K562 (cell line): Measurements from ENCODE around the gene NUP210. TPM values are rescaled to one million over a fixed set of nuclear protein-coding genes. Genes with fewer than 3 reads are reported as not detected.

Source experiments
- ATAC-seq: fragments of 200-7000 bp; cut with Tn5 transposase; 3 replicates; pipeline ENCODE4 v1.9.1; 2020; ENCODE audit warnings: moderate library complexity
- BruUV-seq: library from RNA; stranded (reverse); fragments of 400-500 nt; replicated peaks from 2 replicates; lab custom pipeline; 2021; lab: Mats Ljungman, UMichigan
- CTCF ChIA-PET: fragments of 300-600 bp; formaldehyde crosslinking; extraction: SDS; loops from one replicate; lab custom pipeline; 2021; ENCODE audit warnings: low intra/inter-chr PET ratio; lab: Yijun Ruan, JAX
- POLR2A ChIA-PET: fragments of 300-600, 350-650 bp; sonication (Branson Sonifier 250); formaldehyde crosslinking; extraction: SDS; loops from one replicate; lab custom pipeline; 2021; ENCODE audit warnings: antibody characterized with exemption, inconsistent platforms; lab: Yijun Ruan, JAX
- DNase-seq, 4 experiments: peaks; one replicate each; pipeline versions ENCODE4 v3.0.0 to v3.0.0-alpha.2; 2011 to 2018; ENCODE audit warnings: low spot score in 3 of 4, mixed read lengths in 3 of 4; ENCODE audit errors: extremely low read depth in 1 of 4
- FAIRE-seq: peaks from 2 replicates; lab custom pipeline; 2011; peaks lifted over from hg19 to GRCh38; lab: Jason Lieb, UNC
- H2AFZ ChIP-seq: 2 replicates; pipeline ENCODE4 v1.6.0; 2011; ENCODE audit warnings: low read depth, low read length, control low read depth, inconsistent platforms
- H3K27ac ChIP-seq: fragments of 200-600 bp; 3 replicates; pipeline ENCODE4 v1.8.0; 2011; ENCODE audit warnings: low read depth, mild to moderate bottlenecking, control low read depth, inconsistent platforms, low read length, moderate library complexity, mixed read lengths; ENCODE audit errors: extremely low read depth
- H3K27me3 ChIP-seq, 2 experiments: fragments of 300-600 bp in 1 of 2; 2 replicates in 1 of 2; 3 replicates in 1 of 2; pipeline versions ENCODE4 v1.6.0 to v1.8.0; 2011; ENCODE audit warnings: inconsistent platforms in 2 of 2, low read length in 2 of 2, mild to moderate bottlenecking in 1 of 2, mixed read lengths in 1 of 2, moderate library complexity in 1 of 2; ENCODE audit not compliant: control insufficient read depth in 2 of 2, insufficient read depth in 2 of 2
- H3K36me3 ChIP-seq: fragments of 300-600 bp; 3 replicates; pipeline ENCODE4 v1.8.0; 2011; ENCODE audit warnings: mild to moderate bottlenecking, low read length, inconsistent platforms; ENCODE audit not compliant: control insufficient read depth, insufficient read depth
- H3K4me1 ChIP-seq, 2 experiments: fragments of 200-600 bp in 1 of 2; replicated peaks in 1 of 2; 2 replicates in 1 of 2; 3 replicates in 1 of 2; pipeline versions ENCODE4 v1.5.1 to v1.8.0; 2011; ENCODE audit warnings: inconsistent platforms in 2 of 2, low read length in 2 of 2, mild to moderate bottlenecking in 1 of 2, mixed read lengths in 1 of 2, moderate library complexity in 1 of 2; ENCODE audit not compliant: control insufficient read depth in 2 of 2, insufficient read depth in 2 of 2
- H3K4me2 ChIP-seq: 2 replicates; pipeline ENCODE4 v1.6.1; 2011; ENCODE audit warnings: low read length, control low read depth, inconsistent platforms, mixed read lengths; ENCODE audit not compliant: insufficient read depth
- H3K4me3 ChIP-seq: fragments of 200-600 bp; sonication (generic), shearing (Covaris generic); 2 replicates; pipeline ENCODE4 v1.5.1; 2016; ENCODE audit warnings: control low read depth, inconsistent platforms
- H3K79me2 ChIP-seq: fragments of 200-600 bp; 3 replicates; pipeline ENCODE4 v1.8.0; 2011; ENCODE audit warnings: low read length, inconsistent platforms; ENCODE audit not compliant: control insufficient read depth, insufficient read depth
- H3K9ac ChIP-seq, 2 experiments: 2 replicates each; pipeline versions ENCODE4 v1.6.0 to v1.6.1; 2011; ENCODE audit warnings: low read depth in 2 of 2, low read length in 2 of 2, control low read depth in 1 of 2, inconsistent platforms in 1 of 2, mild to moderate bottlenecking in 1 of 2, mixed read lengths in 1 of 2; ENCODE audit not compliant: insufficient read depth in 1 of 2
- H3K9me1 ChIP-seq: one replicate; pipeline ENCODE4 v1.6.0; 2011; ENCODE audit warnings: inconsistent platforms, mild to moderate bottlenecking, low read length, moderate library complexity; ENCODE audit not compliant: control insufficient read depth, insufficient read depth
- H3K9me3 ChIP-seq: replicated peaks from 2 replicates; pipeline ENCODE4 v1.5.1; 2011; ENCODE audit warnings: low read depth, low read length, inconsistent platforms; ENCODE audit not compliant: control insufficient read depth, insufficient read depth
- H4K20me1 ChIP-seq: replicated peaks from 2 replicates; pipeline ENCODE4 v1.6.1; 2011; ENCODE audit warnings: low read length, inconsistent platforms, mixed read lengths; ENCODE audit not compliant: control insufficient read depth, insufficient read depth
- BHLHE40 ChIP-seq: IDR thresholded peaks from 2 replicates; pipeline ENCODE4 v1.6.1; 2011; ENCODE audit warnings: low read length, improper control_type of control experiment
- C11orf30 ChIP-seq: fragments of 450-650 bp; IDR thresholded peaks from 2 replicates; pipeline ENCODE4 v1.6.1; 2016; ENCODE audit warnings: low read depth, mild to moderate bottlenecking
- CBX2 ChIP-seq: fragments of 200-600 bp; sonication (generic); IDR thresholded peaks from one replicate; pipeline ENCODE4 v1.6.1; 2012; ENCODE audit warnings: mild to moderate bottlenecking, low read length, inconsistent platforms; ENCODE audit not compliant: insufficient read depth, poor library complexity, severe bottlenecking
- FOXK2 ChIP-seq, 2 experiments: fragments of 450-650 bp; IDR thresholded peaks in 1 of 2; conservative IDR thresholded peaks in 1 of 2; 2 replicates each; pipeline ENCODE4 v1.6.1; 2016; ENCODE audit warnings: low read depth in 2 of 2, mild to moderate bottlenecking in 1 of 2
- MAFF ChIP-seq: IDR thresholded peaks from 2 replicates; pipeline ENCODE4 v1.6.1; 2012; ENCODE audit warnings: low read length, improper control_type of control experiment
- MAFG ChIP-seq: fragments of 450-650 bp; conservative IDR thresholded peaks from 2 replicates; pipeline ENCODE4 v1.6.1; 2016; ENCODE audit warnings: missing genetic modification characterization, missing compliant biosample characterization
- MAFK ChIP-seq: IDR thresholded peaks from 2 replicates; pipeline ENCODE4 v1.6.1; 2011; ENCODE audit warnings: low read length, improper control_type of control experiment
- POLR2AphosphoS2 ChIP-seq: IDR thresholded peaks from 2 replicates; pipeline ENCODE4 v1.6.1; 2012; ENCODE audit warnings: low read length, improper control_type of control experiment
- ZBTB1 ChIP-seq: sonication (generic); formaldehyde crosslinking; IDR thresholded peaks from 2 replicates; pipeline ENCODE4 v1.8.1; 2023; ENCODE audit warnings: missing genetic modification reagents, low read depth, mild to moderate bottlenecking, borderline replicate concordance
- ZNF253 ChIP-seq: fragments of 250-450 bp; sonication (Bioruptor Pico); conservative IDR thresholded peaks from 2 replicates; pipeline ENCODE4 v1.6.1; 2021; ENCODE audit warnings: mild to moderate bottlenecking
- ZNF316 ChIP-seq: fragments of 450-650 bp; IDR thresholded peaks from 2 replicates; pipeline ENCODE4 v1.6.1; 2016
- WGBS: fragments of 100-300 bp; shearing (Covaris generic); methylation state at CpG from one replicate; pipeline ENCODE4 v1.1.6; 2016; ENCODE audit warnings: low coverage, mixed read lengths; ENCODE audit not compliant: insufficient coverage; ENCODE audit errors: missing lambda C conversion rate; 5-methylcytosine and 5-hydroxymethylcytosine counted together
- in situ Hi-C: fragments of 300-500 bp; cut with MboI; formaldehyde crosslinking; loops from 4 replicates; pipeline ENCODE4 v1.15.0; 2018; ENCODE audit warnings: inconsistent platforms, mixed read lengths
- intact Hi-C: fragments of 100-400 bp; cut with micrococcal nuclease; formaldehyde crosslinking; loops from 2 replicates; pipeline ENCODE4 v1.14.2; 2022
- polyA plus RNA-seq, 8 experiments: library from polyadenylated mRNA; depleted of rRNA in 4 of 8; stranded (reverse) in 5 of 8; unstranded in 3 of 8; fragments of >200 nt; fragmentation: Nextera tagmentation in 2 of 8; fragmentation: Illumina TruSeq in 1 of 8; extraction: Ambion mirVana in 2 of 8; extraction: Trizol in 1 of 8; gene quantifications; 2 replicates each; pipeline versions ENCODE4 v1.2.1 to v1.2.3, GENCODE V29; 2011 to 2014; ENCODE audit warnings: inconsistent platforms in 1 of 8, missing spikeins in 1 of 8
- total RNA-seq, 7 experiments: library from RNA; depleted of rRNA in 6 of 7; stranded (reverse); fragments of >200 nt in 6 of 7; fragmentation: Illumina TruSeq in 2 of 7; extraction: Trizol in 2 of 7; gene quantifications; 2 replicates each; pipeline versions ENCODE4 v1.2.1 to v1.2.3, GENCODE V29; 2011 to 2021; ENCODE audit warnings: low replicate concordance in 1 of 7
- TF ChIP-seq, protein P1 (sequence below): fragments of 450-650 bp; IDR thresholded peaks from 2 replicates; pipeline ENCODE4 v1.6.1; 2016
- TF ChIP-seq, protein P2 (sequence below): fragments of 250-450 bp; sonication (Bioruptor Pico); IDR thresholded peaks from 2 replicates; pipeline ENCODE4 v1.6.1; 2021; ENCODE audit warnings: mild to moderate bottlenecking

The NUP210 gene
- total and polyA plus RNA-seq, 9 of the 15 experiments (the other 6 are each of a cell fraction or from before 2014, with no cell fraction given) = 1.2 to 138 (median 44.0) TPM

DNA sequence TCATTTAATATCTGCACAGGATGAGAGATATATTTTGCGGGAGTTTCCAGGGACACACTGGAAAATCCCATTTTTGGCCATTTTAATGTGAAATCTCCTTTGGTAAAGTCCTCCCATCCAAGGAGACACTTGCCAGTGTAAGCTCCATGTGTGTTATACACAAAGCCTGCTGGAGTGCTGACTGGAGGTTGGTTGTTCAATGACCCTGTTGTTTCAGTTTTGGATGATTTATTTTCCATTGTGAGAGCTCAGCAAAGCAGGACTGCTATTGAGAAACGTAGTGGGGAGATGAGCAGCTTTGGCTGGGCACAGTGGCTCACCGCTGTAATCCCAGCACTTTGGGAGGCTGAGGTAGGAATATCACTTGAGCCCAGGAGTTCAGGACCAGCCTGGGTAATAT is 127.7 kb downstream of the NUP210 start:
- peaks cover 56 to 62% of the 10 kb centered on the region in 2 experiments for H3K27me3 ChIP-seq
- no peak overlapping the region for H2AFZ ChIP-seq
- FAIRE-seq (no peak), DNase-seq (no peak), ATAC-seq (no peak)
- ChIA-PET POLR2A (interaction anchor here (0.7 to 1.6 kb wide), 4 partner anchors 8 to 1953 kb away, joined by 3 to 5 read pairs (median 4); no protein-coding TSS in a partner anchor), CTCF (no interaction called here)
- H3K36me3 ChIP-seq = no peaks in the 10 kb centered on the region
- H3K9me3 ChIP-seq = peaks cover 3% of the 10 kb centered on the region; the same call in 1 of the 2 replicates
- TF ChIP-seq, protein P1, sequence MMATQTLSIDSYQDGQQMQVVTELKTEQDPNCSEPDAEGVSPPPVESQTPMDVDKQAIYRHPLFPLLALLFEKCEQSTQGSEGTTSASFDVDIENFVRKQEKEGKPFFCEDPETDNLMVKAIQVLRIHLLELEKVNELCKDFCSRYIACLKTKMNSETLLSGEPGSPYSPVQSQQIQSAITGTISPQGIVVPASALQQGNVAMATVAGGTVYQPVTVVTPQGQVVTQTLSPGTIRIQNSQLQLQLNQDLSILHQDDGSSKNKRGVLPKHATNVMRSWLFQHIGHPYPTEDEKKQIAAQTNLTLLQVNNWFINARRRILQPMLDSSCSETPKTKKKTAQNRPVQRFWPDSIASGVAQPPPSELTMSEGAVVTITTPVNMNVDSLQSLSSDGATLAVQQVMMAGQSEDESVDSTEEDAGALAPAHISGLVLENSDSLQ = no peak
- TF ChIP-seq BHLHE40 = no peak
- no peak for TF ChIP-seq FOXK2 (conservative IDR thresholded peaks at IDR 0.05 in 1 of 2, IDR thresholded peaks at IDR 0.05 in 1 of 2; ENCODE audit: low read depth in 2 of 2)
- in situ Hi-C loops = no loop called here
- 2% methylated on average over 3 of the region's 3 CpGs for WGBS
- intact Hi-C loops = no loop called here
- H3K4me2 ChIP-seq = no peak overlapping the region
- H3K4me3 ChIP-seq = no peak overlapping the region
- no peak overlapping the region for H3K27ac ChIP-seq
- H3K9me1 ChIP-seq = no peaks in the 10 kb centered on the region
- no TSS peak for BruUV-seq
- 0 out of 2 replicates have a peak, but pooled peaks cover 4% of the 10 kb centered on the region for H4K20me1 ChIP-seq
- no peak overlapping the region for H3K9ac ChIP-seq
- no peaks in the 10 kb centered on the region for H3K79me2 ChIP-seq
- no peaks in the 10 kb centered on the region for H3K4me1 ChIP-seq

GRCh38 chr3:13290941-13291340 is 129.2 kb downstream of the NUP210 start:
- DNase-seq (no peak), ATAC-seq (no peak), FAIRE-seq (no peak)
- no peak overlapping the region for H3K27ac ChIP-seq
- H3K27me3 ChIP-seq = peaks cover 51 to 54% of the 10 kb centered on the region in 2 experiments
- H3K4me2 ChIP-seq = no peak overlapping the region
- POLR2A ChIA-PET = interaction anchor here (0.7 kb wide), 1 partner anchor 245 kb away, joined by 3 read pairs; no protein-coding TSS in a partner anchor
- TF ChIP-seq ZNF316 (peak; percentile 91), POLR2AphosphoS2 (no peak), MAFF (peak; percentile 66), MAFG (tag) (peak; percentile 77), MAFK (peak; percentile 67), C11orf30 (peak; percentile 83), CBX2 (peak; percentile 52), ZBTB1 (CRISPR knock-in tag) (no peak), ZNF253 (CRISPR knock-in tag) (no peak)
- TF ChIP-seq, protein P2, sequence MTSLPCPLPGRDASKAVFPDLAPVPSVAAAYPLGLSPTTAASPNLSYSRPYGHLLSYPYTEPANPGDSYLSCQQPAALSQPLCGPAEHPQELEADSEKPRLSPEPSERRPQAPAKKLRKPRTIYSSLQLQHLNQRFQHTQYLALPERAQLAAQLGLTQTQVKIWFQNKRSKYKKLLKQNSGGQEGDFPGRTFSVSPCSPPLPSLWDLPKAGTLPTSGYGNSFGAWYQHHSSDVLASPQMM (CRISPR knock-in tag) = no peak
- CTCF ChIA-PET = no interaction called here
- H3K4me1 ChIP-seq = no peaks in the 10 kb centered on the region
- no peaks in the 10 kb centered on the region for H3K79me2 ChIP-seq
- H3K9me3 ChIP-seq = peaks cover 11% of the 10 kb centered on the region; the same call in 1 of the 2 replicates
- H4K20me1 ChIP-seq = no peaks in the 10 kb centered on the region
- intact Hi-C loops = no loop called here
- no peak overlapping the region for H3K4me3 ChIP-seq
- no TSS peak for BruUV-seq
- H3K9me1 ChIP-seq = no peaks in the 10 kb centered on the region
- in situ Hi-C loops = no loop called here
- no peaks in the 10 kb centered on the region for H3K36me3 ChIP-seq
- no peak overlapping the region for H2AFZ ChIP-seq
- WGBS = 5% methylated on average over 3 of the region's 3 CpGs
- no peak overlapping the region for H3K9ac ChIP-seq
